GM18508 (cell line): Measurements from ENCODE around the gene PSD2.

Experiments
- ATAC-seq: cut with Tn5 transposase; IDR thresholded peaks from one replicate; pipeline ENCODE4 v1.9.1; 2021; ENCODE audit warnings: moderate number of reproducible peaks; ENCODE audit not compliant: insufficient read depth, unreplicated experiment

The PSD2 gene

GRCh38 chr5:139809331-139809810 lies 13.8 kb downstream of the PSD2 start:
- no peak for ATAC-seq

- no peak for ATAC-seq
Measured at GRCh38 chr5:139810341-139811273, 15.0 kb downstream of the PSD2 start.

- ATAC-seq, result no peak
Measured at GRCh38 chr5:139811274-139811607, 15.6 kb downstream of the PSD2 start.

- no peak for ATAC-seq
Measured at GRCh38 chr5:139812323-139812722, 16.7 kb downstream of the PSD2 start.

- no peak for ATAC-seq
Measured at GRCh38 chr5:139812836-139813805, 17.5 kb downstream of the PSD2 start.

GRCh38 chr5:139814191-139814601 lies 18.6 kb downstream of the PSD2 start:
- no peak for ATAC-seq

- no peak for ATAC-seq
Measured at GRCh38 chr5:139814704-139815280, 19.2 kb downstream of the PSD2 start.

GRCh38 chr5:139816566-139816965 lies 21.0 kb downstream of the PSD2 start:
- no peak for ATAC-seq

GRCh38 chr5:139817362-139817761 lies 21.8 kb downstream of the PSD2 start:
- ATAC-seq, result no peak

- ATAC-seq, result no peak
Measured at GRCh38 chr5:139817970-139818369, 22.4 kb downstream of the PSD2 start.

- no peak for ATAC-seq
Measured at GRCh38 chr5:139820130-139820529, 24.5 kb downstream of the PSD2 start.

GRCh38 chr5:139820606-139821005 lies 25.0 kb downstream of the PSD2 start:
- ATAC-seq, result no peak

GRCh38 chr5:139821806-139822552 lies 26.4 kb downstream of the PSD2 start:
- no peak for ATAC-seq

GRCh38 chr5:139822553-139823425 lies 27.2 kb downstream of the PSD2 start:
- ATAC-seq, result no peak

- ATAC-seq, result no peak
Measured at GRCh38 chr5:139823757-139824355, 28.2 kb downstream of the PSD2 start.

- no peak for ATAC-seq
Measured at GRCh38 chr5:139825690-139826089, 30.1 kb downstream of the PSD2 start.

GRCh38 chr5:139828207-139828895 lies 32.7 kb downstream of the PSD2 start:
- ATAC-seq, result no peak

GRCh38 chr5:139829471-139829870 lies 33.9 kb downstream of the PSD2 start:
- no peak for ATAC-seq
